Ovary (tissue), 9 donors: ENCODE measurements around the gene DNASE2. TPM values are rescaled to one million over a fixed set of nuclear protein-coding genes. Genes with fewer than 3 reads are reported as not detected.
A peak's percentile ranks its signal among the peaks of the same experiment; 100 is the strongest.

ENCODE experiments used
- DNase-seq, 5 donors: peaks; one replicate each; pipeline ENCODE4 v3.0.0-alpha.2; 2019 to 2020
- H3K27ac ChIP-seq, 2 donors: fragments of 200-600 bp; one replicate each; pipeline versions ENCODE4 v1.5.1 to v1.8.0; 2019 to 2022
- H3K27me3 ChIP-seq: fragments of 200-600 bp; one replicate; pipeline ENCODE4 v1.8.0; 2022
- H3K36me3 ChIP-seq: fragments of 200-600 bp; sonication (generic); one replicate; pipeline ENCODE4 v1.5.1; 2019
- H3K4me1 ChIP-seq: one replicate; pipeline ENCODE4 v1.8.1; 2013; ENCODE audit warnings: mild to moderate bottlenecking, moderate library complexity; ENCODE audit not compliant: insufficient read depth
- H3K4me3 ChIP-seq: fragments of 200-600 bp; sonication (generic); one replicate; pipeline ENCODE4 v1.5.1; 2017
- H3K9me3 ChIP-seq, 2 donors: fragments of 200-600 bp in 1 of 2; sonication (generic) in 1 of 2; one replicate each; pipeline versions ENCODE4 v1.5.1 to v1.8.1; 2013 to 2019; ENCODE audit warnings: mild to moderate bottlenecking in 1 of 2, moderate library complexity in 1 of 2
- EP300 ChIP-seq: sonication (generic); formaldehyde crosslinking; IDR thresholded peaks from one replicate; pipeline ENCODE4 v1.6.1; 2017; ENCODE audit warnings: antibody characterized with exemption
- POLR2A ChIP-seq: fragments of 450-650 bp; IDR thresholded peaks from one replicate; pipeline ENCODE4 v1.6.1; 2017; ENCODE audit warnings: antibody characterized with exemption, mild to moderate bottlenecking, moderate library complexity
- WGBS, 3 donors: extraction: QIAGEN DNeasy Blood & Tissue Kit in 1 of 3; methylation state at CpG; one replicate each; pipeline versions ENCODE4 v1.1.5 to v1.1.7; 2013 to 2017; 5-methylcytosine and 5-hydroxymethylcytosine counted together
- intact Hi-C, 4 donors: fragments of 100-400 bp; cut with DNase I; formaldehyde crosslinking; loops; one replicate each; pipeline versions ENCODE4 v1.11.0 to v1.15.1; 2022 to 2023
- polyA plus RNA-seq, 2 donors: library from polyadenylated mRNA; stranded (reverse); fragments of 200-250 nt in 1 of 2; fragments of 350-450 nt in 1 of 2; fragmentation: Illumina TruSeq in 1 of 2; extraction: RNeasy Lipid Tissue Mini Kit (QIAGEN cat#74804) in 1 of 2; gene quantifications; one replicate each; pipeline ENCODE4 v1.2.3, GENCODE V29; 2013 to 2014
- total RNA-seq, 7 donors: library from RNA; depleted of rRNA in 2 of 7; stranded (reverse); fragments of >200 nt in 2 of 7; fragmentation: NEBNext Ultra II Directional in 3 of 7; extraction: Animal tissue kit (Norgen Biotek cat#: 25700) in 3 of 7; gene quantifications; one replicate each; pipeline versions ENCODE4 v1.1.0 to v1.2.4, GENCODE V29; 2016 to 2023
- TF ChIP-seq, protein P1 (sequence below), 3 donors: fragments of 450-650 bp in 2 of 3; fragments of 200-600 bp in 1 of 3; IDR thresholded peaks; one replicate each; pipeline versions ENCODE4 v1.5.1 to v1.8.0; 2016 to 2022; ENCODE audit warnings: antibody characterized with exemption in 3 of 3, mild to moderate bottlenecking in 1 of 3
- donor health status: DM: no; HTN: no; CAD: no; lungs with moderate emphysema.
- donor health status: DM: no; HTN: no; CAD: no.
- donor health status: Bipolar disorder and iron deficiency.
- donor health status: DM: yes; HTN: yes; CAD: no.
- donor health status: DM: no; HTN: no; CAD: no.
- donor health status: DM: yes; HTN: yes; CAD: no.

Gene DNASE2
- total and polyA plus RNA-seq, 9 donors = 20.9 to 54.2 (median 29.2) TPM

DNA sequence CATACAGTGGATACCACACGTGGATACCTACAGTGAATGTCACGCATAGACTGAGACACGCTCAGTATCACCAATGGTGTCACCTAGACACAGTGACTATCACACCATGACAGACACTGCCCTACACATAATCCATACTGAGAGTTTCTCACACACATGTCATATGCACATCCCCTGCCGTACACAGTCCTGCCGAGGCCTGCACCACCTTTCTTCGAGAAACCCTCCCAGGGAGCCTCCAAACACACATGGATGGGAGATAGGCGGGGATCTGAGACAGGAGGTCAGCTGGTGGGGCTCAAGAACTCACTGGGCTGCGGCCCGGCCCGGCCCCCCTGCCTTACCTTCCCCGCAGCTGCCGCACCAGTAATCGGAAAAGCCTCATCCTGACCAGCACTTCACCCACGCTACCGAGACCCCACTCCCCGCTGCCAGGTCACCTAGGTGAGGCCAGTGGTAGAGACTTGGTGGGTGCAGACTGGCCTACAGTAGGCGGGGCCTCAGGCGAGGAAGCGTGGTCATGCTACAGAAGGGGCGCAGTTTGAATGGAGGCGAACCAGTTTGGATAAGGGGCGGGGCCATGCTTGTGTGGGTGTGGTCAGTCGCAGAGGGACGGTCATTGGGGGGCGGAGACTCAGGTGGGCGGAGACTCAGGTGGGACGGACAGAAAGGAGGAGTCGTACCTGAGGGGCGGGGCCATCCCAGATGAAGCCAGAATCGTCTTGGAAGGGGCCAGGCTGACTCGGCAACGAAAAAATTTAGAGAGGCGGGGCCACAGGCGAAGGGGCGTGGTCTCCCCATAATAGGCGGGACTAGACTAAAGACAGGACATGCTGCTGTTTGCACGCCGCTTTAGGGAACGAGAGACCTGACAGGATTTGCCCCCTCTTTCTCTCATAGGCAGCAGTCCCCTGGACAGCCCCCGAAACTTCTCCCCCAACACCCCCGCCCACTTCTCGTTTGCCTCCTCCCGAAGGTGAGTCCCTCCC is 40.9 kb downstream of the DNASE2 start:
- Histone ChIP-seq H3K4me3 (no peak overlapping the region), H3K9me3 (no peaks in the 10 kb centered on the region), H3K27ac (no peak overlapping the region), H3K36me3 (no peaks in the 10 kb centered on the region), H3K27me3 (peaks cover 8% of the 10 kb centered on the region), H3K4me1 (peaks cover 5% of the 10 kb centered on the region)
- 15 to 18% (median 15%) methylated on average over 43 of the region's 43 CpGs for WGBS, 3 donors
- intact Hi-C loops = no loop called here
- DNase-seq = peak in 3 of 5 donors; percentile 43 to 70 (median 64)
- TF ChIP-seq, protein P1, sequence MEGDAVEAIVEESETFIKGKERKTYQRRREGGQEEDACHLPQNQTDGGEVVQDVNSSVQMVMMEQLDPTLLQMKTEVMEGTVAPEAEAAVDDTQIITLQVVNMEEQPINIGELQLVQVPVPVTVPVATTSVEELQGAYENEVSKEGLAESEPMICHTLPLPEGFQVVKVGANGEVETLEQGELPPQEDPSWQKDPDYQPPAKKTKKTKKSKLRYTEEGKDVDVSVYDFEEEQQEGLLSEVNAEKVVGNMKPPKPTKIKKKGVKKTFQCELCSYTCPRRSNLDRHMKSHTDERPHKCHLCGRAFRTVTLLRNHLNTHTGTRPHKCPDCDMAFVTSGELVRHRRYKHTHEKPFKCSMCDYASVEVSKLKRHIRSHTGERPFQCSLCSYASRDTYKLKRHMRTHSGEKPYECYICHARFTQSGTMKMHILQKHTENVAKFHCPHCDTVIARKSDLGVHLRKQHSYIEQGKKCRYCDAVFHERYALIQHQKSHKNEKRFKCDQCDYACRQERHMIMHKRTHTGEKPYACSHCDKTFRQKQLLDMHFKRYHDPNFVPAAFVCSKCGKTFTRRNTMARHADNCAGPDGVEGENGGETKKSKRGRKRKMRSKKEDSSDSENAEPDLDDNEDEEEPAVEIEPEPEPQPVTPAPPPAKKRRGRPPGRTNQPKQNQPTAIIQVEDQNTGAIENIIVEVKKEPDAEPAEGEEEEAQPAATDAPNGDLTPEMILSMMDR (IDR thresholded peaks at IDR 0.05) = no peak
- TF ChIP-seq EP300 (no peak), POLR2A (no peak)

DNA sequence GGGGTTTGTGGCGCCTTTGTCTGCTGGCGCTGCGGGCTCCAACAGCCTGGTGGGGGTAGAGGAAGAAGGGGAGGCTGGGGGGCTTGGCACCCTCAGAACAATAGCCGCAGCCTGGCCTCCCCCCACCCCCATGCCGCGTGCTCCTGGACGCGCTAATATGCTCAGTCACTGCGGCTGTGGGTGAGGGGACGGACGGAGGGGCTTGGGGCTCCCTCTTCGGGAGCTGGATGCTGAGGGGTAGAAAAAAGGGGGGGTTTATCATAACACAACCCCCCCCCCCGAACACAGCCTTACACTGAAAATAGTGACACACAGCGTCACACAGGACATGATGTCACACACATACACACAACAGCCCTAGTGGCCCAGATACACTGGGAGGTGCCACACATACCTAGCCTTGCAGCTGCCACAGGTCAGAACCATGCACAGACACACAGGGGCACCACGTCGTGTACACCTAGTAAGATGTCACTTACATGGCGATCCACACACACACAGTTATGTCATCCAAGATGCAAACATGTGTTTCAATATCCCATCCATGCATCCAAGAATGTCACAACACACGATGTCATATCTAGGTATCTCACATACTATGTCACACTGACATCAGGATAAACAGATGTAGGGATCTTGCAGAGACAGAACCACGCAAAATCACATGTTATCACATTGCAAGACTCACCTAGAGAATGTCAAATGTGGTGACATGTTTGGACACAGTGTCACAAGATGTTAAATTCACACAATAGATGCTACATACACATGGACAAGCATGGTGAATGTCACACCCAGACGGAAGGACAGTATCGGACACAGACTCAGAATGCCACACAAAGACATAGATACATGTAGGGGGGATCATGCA is 42.1 kb downstream of the DNASE2 start:
- Histone ChIP-seq H3K27me3 (peaks cover 9% of the 10 kb centered on the region), H3K27ac (no peak overlapping the region), H3K9me3 (no peaks in the 10 kb centered on the region), H3K4me3 (no peak overlapping the region), H3K4me1 (peaks cover 5% of the 10 kb centered on the region), H3K36me3 (no peaks in the 10 kb centered on the region)
- TF ChIP-seq, protein P1 (IDR thresholded peaks at IDR 0.05) = no peak
- TF ChIP-seq POLR2A (no peak), EP300 (no peak)
- intact Hi-C loops = no loop called here
- no peak for DNase-seq
- WGBS, 3 donors = 19 to 26% (median 24%) methylated on average over 19 to 21 of the region's 21 CpGs

- H3K36me3 ChIP-seq = no peaks in the 10 kb centered on the region
- TF ChIP-seq EP300 = no peak
- no peak for TF ChIP-seq POLR2A
- TF ChIP-seq, protein P1 (IDR thresholded peaks at IDR 0.05) = no peak
- no peak within 1 kb of the TSS for H3K4me3 ChIP-seq
- H3K27ac ChIP-seq = no peak within 1 kb of the TSS
- no peak for DNase-seq
- intact Hi-C loops = no loop called here
- H3K4me1 ChIP-seq = peaks cover 5% of the 10 kb centered on the region
- H3K9me3 ChIP-seq = no peaks in the 10 kb centered on the region
- H3K27me3 ChIP-seq = peaks cover 13% of the 10 kb centered on the region
- 1% methylated on average over 34 to 69 of the region's 69 CpGs for WGBS, 3 donors
Measured at GRCh38 chr19:12838182-12838885, 42.9 kb downstream of the DNASE2 start, which contains the start of gene MAST1. MAST1 (plus strand) TSS chr19:12838515; CDS start chr19:12838573, 58 bp downstream.

DNA sequence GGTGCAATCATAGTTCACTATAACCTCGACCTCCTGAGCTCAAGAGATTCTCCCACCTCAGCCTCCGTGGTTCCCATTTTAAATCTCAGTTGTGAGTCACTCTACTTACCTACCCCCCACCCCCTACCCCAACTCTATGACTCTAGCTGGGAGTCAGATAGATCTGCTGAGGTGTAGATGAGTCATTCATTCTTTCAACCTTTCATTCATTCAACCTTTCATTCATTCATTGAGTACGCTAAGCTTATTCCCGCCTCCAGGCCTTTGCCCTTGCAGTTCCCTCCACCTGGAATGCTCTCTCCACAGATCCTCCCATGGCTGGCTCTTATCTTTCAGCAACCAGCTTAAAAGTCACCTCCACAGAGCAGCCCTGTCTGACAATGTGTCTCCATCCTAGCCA is 44.0 kb downstream of the DNASE2 start:
- Histone ChIP-seq H3K27me3 (peaks cover 13% of the 10 kb centered on the region), H3K27ac (no peak overlapping the region), H3K9me3 (no peaks in the 10 kb centered on the region), H3K36me3 (no peaks in the 10 kb centered on the region), H3K4me1 (peaks cover 5% of the 10 kb centered on the region), H3K4me3 (no peak overlapping the region)
- DNase-seq = no peak
- intact Hi-C loops = no loop called here
- WGBS, 3 donors = 67 to 74% (median 72%) methylated on average over 4 of the region's 4 CpGs
- TF ChIP-seq EP300 (no peak), POLR2A (no peak)
- TF ChIP-seq, protein P1 (IDR thresholded peaks at IDR 0.05) = no peak
